HG03064 (cell line): ENCODE measurements around the gene LDLRAD4.

ENCODE experiments used
- ATAC-seq: cut with Tn5 transposase; IDR thresholded peaks from one replicate; pipeline ENCODE4 v1.9.1; 2021; ENCODE audit warnings: low read depth; ENCODE audit not compliant: unreplicated experiment

The LDLRAD4 gene

GRCh38 chr18:13366131-13366530, 147.6 kb downstream of the LDLRAD4 start:
- no peak for ATAC-seq

GRCh38 chr18:13366541-13366940, 148.0 kb downstream of the LDLRAD4 start:
- no peak for ATAC-seq

- ATAC-seq: no peak
Observed at GRCh38 chr18:13366962-13367892, 148.7 kb downstream of the LDLRAD4 start.

GRCh38 chr18:13368080-13368813, 149.7 kb downstream of the LDLRAD4 start:
- no peak for ATAC-seq

- no peak for ATAC-seq
Observed at GRCh38 chr18:13369353-13369752, 150.8 kb downstream of the LDLRAD4 start.

GRCh38 chr18:13369756-13370510, 151.4 kb downstream of the LDLRAD4 start:
- no peak for ATAC-seq

- no peak for ATAC-seq
Observed at GRCh38 chr18:13370995-13371625, 152.6 kb downstream of the LDLRAD4 start.

- ATAC-seq: no peak
Observed at GRCh38 chr18:13371689-13372418, 153.3 kb downstream of the LDLRAD4 start.

- ATAC-seq: no peak
Observed at GRCh38 chr18:13372531-13372951, 154.0 kb downstream of the LDLRAD4 start.

GRCh38 chr18:13374096-13374467, 155.5 kb downstream of the LDLRAD4 start:
- ATAC-seq: no peak

GRCh38 chr18:13374468-13375301, 156.1 kb downstream of the LDLRAD4 start:
- no peak for ATAC-seq

GRCh38 chr18:13375302-13376255, 157.0 kb downstream of the LDLRAD4 start:
- ATAC-seq: peak; percentile 81

GRCh38 chr18:13376298-13376840, 157.8 kb downstream of the LDLRAD4 start:
- no peak for ATAC-seq

- ATAC-seq: no peak
Observed at GRCh38 chr18:13376841-13377351, 158.3 kb downstream of the LDLRAD4 start.

GRCh38 chr18:13377496-13377895, 158.9 kb downstream of the LDLRAD4 start:
- no peak for ATAC-seq

- no peak for ATAC-seq
Observed at GRCh38 chr18:13378150-13378549, 159.6 kb downstream of the LDLRAD4 start.
